Measurements from ENCODE around the gene APEH.

APEH gene

GRCh38 chr3:49673715-49674496 lies at the start of gene APEH:
Gene APEH (plus strand): TSS chr3:49674351. CDS start chr3:49674402, 51 bp downstream.
- DNase-seq (ENCODE audit: low read depth): peak; percentile 95

DNA sequence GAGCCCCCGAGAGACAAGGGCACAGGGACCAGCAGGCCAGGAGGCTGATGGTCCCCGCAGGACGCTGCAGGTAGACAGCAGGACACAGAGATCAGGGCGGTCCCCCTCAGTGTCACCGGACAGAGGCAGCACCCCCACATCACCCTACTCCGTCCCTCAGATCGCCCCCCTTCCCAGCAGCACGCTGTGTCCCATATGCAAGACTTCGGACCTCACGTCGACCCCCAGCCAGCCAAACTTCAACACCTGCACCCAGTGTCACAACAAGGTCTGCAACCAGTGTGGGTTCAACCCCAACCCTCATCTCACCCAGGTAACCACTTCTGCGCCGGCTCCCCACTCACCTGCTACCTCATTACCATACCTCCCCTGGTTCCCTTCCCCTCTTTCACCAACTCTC lies 49.1 kb upstream of the APEH start:
- DNase-seq (ENCODE audit: low read depth): no peak

DNA sequence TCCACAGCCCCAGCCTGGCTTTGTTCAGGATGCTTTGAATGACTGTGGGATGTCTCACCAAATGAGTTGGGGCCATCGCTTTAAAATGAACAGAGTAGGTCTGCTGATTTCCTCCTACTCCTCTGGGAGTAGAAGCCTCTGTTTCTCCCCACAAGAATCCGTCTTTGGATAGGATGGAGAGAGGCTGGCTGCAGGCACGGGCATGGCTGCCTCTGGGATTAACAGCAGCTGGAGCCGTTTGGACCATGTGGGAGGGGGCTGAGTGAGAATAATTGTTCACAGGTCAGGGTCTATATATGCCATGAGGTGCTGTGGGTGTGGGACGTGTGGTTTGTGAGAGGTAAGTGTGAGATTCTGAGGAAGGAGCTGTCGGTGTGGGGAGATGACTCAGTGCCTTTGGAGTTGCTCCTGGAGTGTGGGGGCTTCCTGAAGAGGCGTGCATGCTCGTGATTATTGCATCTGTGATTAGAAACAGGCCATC lies 48.0 kb upstream of the APEH start:
- no peak for DNase-seq (ENCODE audit: low read depth)

DNA sequence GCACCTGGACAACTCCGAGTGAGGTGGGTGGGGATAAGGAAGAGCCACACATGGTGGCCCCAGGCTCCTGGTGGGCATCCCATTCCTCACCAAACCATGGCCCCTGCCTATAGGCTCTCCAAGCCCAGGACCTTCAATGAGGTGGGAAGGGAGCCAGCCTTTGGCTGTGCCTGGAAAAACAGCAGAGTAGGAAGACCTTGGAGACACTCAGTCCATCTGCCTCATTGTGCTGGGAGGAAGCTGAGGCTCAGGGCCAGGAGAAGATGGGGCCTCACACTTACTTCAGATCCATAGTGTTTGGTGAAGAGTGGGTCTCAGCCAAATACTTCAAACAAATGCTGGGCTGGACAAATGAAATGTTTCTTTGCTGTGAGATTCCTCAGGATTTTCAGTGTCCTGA lies 47.4 kb upstream of the APEH start:
- DNase-seq (ENCODE audit: low read depth): no peak

DNA sequence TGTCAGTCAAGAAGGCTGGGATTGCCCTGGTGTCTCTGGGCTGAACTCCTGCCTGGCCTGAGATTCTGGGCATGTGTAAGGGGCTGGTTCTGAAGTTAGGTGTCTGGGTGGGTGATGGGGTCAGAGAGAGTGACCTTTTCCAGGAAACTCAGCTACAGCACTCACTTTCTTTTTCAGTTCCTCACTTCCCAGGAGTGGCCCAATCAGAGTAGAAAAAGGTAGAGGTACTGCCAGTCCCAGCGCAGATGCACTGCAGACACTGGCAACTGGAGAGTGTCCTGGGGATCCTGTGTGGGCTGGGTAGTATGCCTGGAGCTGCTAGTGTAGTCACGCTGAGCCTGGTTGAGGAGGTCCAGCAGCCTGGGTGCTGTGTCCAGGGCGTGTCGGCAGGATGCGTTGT lies 46.5 kb upstream of the APEH start:
- no peak for DNase-seq (ENCODE audit: low read depth)

DNA sequence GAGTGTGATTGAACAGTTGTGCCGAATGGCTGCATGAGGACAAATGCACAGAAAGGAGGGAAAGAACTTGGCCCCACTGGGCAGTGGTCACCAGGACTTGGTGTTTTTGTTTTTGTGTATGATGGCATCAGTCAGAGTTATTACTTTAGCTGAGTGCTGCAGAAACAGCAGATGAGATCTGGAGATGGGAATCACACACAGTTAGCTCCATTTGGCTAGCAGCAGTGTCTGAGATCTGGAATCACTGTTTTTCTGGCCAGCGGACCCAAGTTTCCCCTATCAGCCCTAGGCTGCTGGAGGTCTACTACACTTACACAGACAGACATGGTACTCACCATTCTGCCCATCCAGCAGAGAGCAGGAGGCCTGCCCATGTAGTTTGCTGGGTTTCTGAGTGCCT lies 45.9 kb upstream of the APEH start:
- no peak for DNase-seq (ENCODE audit: low read depth)

DNA sequence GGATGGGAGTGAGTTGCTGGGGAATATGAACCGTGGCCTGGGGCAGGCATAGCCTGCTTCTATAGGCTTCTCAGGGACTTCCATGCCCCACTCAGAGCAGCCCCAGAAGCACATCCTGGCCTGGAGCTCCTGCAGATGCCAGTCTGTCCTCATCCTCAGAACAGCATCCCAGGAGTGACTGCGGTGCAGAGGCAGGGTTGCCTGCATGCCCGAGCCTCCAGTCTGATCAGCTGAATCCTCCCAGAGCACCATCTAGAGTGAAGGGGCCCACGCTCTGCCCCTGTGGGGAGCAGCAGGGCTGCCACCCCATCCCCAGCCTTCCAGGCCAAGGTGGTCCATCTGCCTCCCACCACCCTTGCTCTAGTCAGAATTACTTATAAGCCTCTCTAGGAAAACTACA lies 44.7 kb upstream of the APEH start:
- no peak for DNase-seq (ENCODE audit: low read depth)

- DNase-seq (ENCODE audit: low read depth): no peak
Measured at GRCh38 chr3:49629866-49630265, 44.3 kb upstream of the APEH start.

- DNase-seq (ENCODE audit: low read depth): no peak
Measured at GRCh38 chr3:49630784-49631183, 43.4 kb upstream of the APEH start.

GRCh38 chr3:49634736-49635135 lies 39.4 kb upstream of the APEH start:
- no peak for DNase-seq (ENCODE audit: low read depth)

GRCh38 chr3:49636883-49637609 lies 37.1 kb upstream of the APEH start:
- DNase-seq (ENCODE audit: low read depth): no peak

GRCh38 chr3:49638445-49638844 lies 35.7 kb upstream of the APEH start:
- DNase-seq (ENCODE audit: low read depth): no peak

GRCh38 chr3:49639551-49639950 lies 34.6 kb upstream of the APEH start:
- DNase-seq (ENCODE audit: low read depth): no peak

GRCh38 chr3:49641292-49641691 lies 32.9 kb upstream of the APEH start:
- DNase-seq (ENCODE audit: low read depth): no peak

GRCh38 chr3:49641921-49642707 lies 32.0 kb upstream of the APEH start:
- no peak for DNase-seq (ENCODE audit: low read depth)

- DNase-seq (ENCODE audit: low read depth): no peak
Measured at GRCh38 chr3:49642708-49643145, 31.4 kb upstream of the APEH start.

- no peak for DNase-seq (ENCODE audit: low read depth)
Measured at GRCh38 chr3:49644684-49645083, 29.5 kb upstream of the APEH start.

DNA sequence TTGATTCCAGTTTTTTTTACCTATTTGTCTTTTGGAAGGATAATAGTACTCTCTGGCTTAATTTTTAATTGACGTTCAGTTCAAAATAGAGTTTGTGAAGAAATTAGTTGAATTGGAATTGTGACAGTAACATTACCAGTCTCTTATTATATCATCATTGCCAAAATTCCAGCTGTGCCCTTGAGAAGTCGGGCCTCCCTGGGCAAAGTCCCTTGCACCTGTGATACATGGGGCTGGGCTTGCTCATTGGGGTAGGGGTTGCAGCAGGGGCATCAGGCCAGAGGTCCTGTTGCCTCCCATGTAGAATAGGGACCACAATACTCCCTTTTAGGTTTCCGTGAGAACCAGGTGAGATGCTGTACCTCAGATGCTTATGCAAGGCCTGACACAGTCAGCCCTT lies 27.9 kb upstream of the APEH start:
- DNase-seq (ENCODE audit: low read depth): no peak

DNA sequence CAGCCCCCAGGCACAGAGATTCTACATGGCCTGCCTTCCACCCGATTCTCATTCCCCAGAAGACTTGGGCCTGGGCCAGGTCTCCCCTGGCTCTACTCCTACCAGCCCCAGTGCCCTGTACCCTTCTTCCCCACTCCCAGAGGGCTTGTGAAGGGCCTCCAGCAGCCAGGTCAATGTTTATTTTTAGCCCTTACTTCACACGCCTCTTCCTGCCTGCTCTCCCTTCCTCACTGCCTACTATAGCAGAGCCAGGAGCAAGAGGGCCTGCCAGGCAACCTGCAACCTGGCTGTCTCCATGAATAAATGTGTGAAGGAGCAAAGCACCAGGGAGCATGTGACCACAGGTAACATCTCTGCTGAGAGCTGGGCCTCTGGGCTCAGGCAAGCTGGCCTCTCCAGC lies 26.4 kb upstream of the APEH start:
- no peak for DNase-seq (ENCODE audit: low read depth)

GRCh38 chr3:49648354-49649019 lies 25.7 kb upstream of the APEH start:
- DNase-seq (ENCODE audit: low read depth): no peak

GRCh38 chr3:49649576-49649975 lies 24.6 kb upstream of the APEH start:
- DNase-seq (ENCODE audit: low read depth): no peak

GRCh38 chr3:49650177-49650576 lies 24.0 kb upstream of the APEH start:
- no peak for DNase-seq (ENCODE audit: low read depth)
